ENCODE results near the gene ITGA7.

- no peak for TF ChIP-seq CTCF (IDR thresholded peaks at IDR 0.05)
- TF ChIP-seq POLR2A (IDR thresholded peaks at IDR 0.05), result no peak
Observed at GRCh38 chr12:55720071-55720564, 12.4 kb upstream of the ITGA7 start, which contains the start of gene RDH5.
